HCT116 (cell line): ENCODE data around the gene OBSCN. TPM values are rescaled to one million over a fixed set of nuclear protein-coding genes. Genes with fewer than 3 reads are reported as not detected.

ENCODE experiments used
- ATAC-seq: fragments of 200-7000 bp; cut with Tn5 transposase; 2 replicates; pipeline ENCODE4 v1.9.1; 2020; ENCODE audit warnings: mild to moderate bottlenecking, moderate library complexity
- BruUV-seq: library from RNA; stranded (reverse); fragments of 400-500 nt; replicated peaks from 2 replicates; lab custom pipeline; 2021; lab: Mats Ljungman, UMichigan
- CTCF ChIA-PET: fragments of 300-600 bp; sonication (Branson Sonifier 250); formaldehyde crosslinking; loops from one replicate; lab custom pipeline; 2021; ENCODE audit warnings: antibody characterized with exemption; lab: Charles Lee
- POLR2A ChIA-PET: fragments of 300-600, 350-600 bp; sonication (Branson Sonifier 250); formaldehyde crosslinking; loops from one replicate; lab custom pipeline; 2021; ENCODE audit warnings: antibody characterized with exemption; lab: Charles Lee
- RAD21 ChIA-PET, 2 experiments: fragments of 300-600 bp; sonication (Branson Sonifier 250); formaldehyde crosslinking; loops; one replicate each; lab custom pipeline; 2023; ENCODE audit warnings: low total read pairs in 2 of 2; ENCODE audit not compliant: uncharacterized antibody in 2 of 2, unreplicated experiment in 2 of 2, low non-redundant PET in 1 of 2; lab: Charles Lee
- DNase-seq: peaks from one replicate; pipeline ENCODE4 v3.0.0-alpha.2; 2010; ENCODE audit warnings: low read depth, low spot score
- H2AFZ ChIP-seq: fragments of 200-600 bp; shearing (Covaris generic), sonication (generic); 2 replicates; pipeline ENCODE4 v1.6.1; 2017; ENCODE audit warnings: low read depth, mixed run types, mixed read lengths, antibody characterized with exemption, low read length; ENCODE audit not compliant: poor library complexity, severe bottlenecking
- H3K27ac ChIP-seq: 2 replicates; pipeline ENCODE4 v1.5.1; 2012; ENCODE audit warnings: low read depth, low read length
- H3K27me3 ChIP-seq: fragments of 200-600 bp; sonication (generic); 2 replicates; pipeline ENCODE4 v1.6.1; 2016; ENCODE audit warnings: mixed run types, low read length, mixed read lengths; ENCODE audit not compliant: insufficient read depth
- H3K36me3 ChIP-seq, 2 experiments: fragments of 200-500 bp in 1 of 2; fragments of 200-600 bp in 1 of 2; sonication (Bioruptor generic) in 1 of 2; sonication (generic) in 1 of 2; 2 replicates each; pipeline versions ENCODE4 v1.5.1 to v1.6.1; 2014 to 2016; ENCODE audit warnings: low read length in 2 of 2, inconsistent platforms in 1 of 2, mixed read lengths in 1 of 2, mixed run types in 1 of 2; ENCODE audit not compliant: insufficient read depth in 2 of 2, control insufficient read depth in 1 of 2
- H3K4me1 ChIP-seq, 2 experiments: fragments of 200-600 bp in 1 of 2; sonication (generic) in 1 of 2; 2 replicates each; pipeline versions ENCODE4 v1.5.1 to v1.6.1; 2012 to 2017; ENCODE audit warnings: low read length in 2 of 2, inconsistent platforms in 1 of 2, mild to moderate bottlenecking in 1 of 2, mixed read lengths in 1 of 2, mixed run types in 1 of 2, moderate library complexity in 1 of 2; ENCODE audit not compliant: insufficient read depth in 2 of 2, control insufficient read depth in 1 of 2
- H3K4me2 ChIP-seq: fragments of 200-600 bp; sonication (generic); 2 replicates; pipeline ENCODE4 v1.6.1; 2017; ENCODE audit warnings: mixed run types, low read length, mixed read lengths
- H3K4me3 ChIP-seq, 2 experiments: fragments of 200-600 bp in 1 of 2; sonication (generic) in 1 of 2; replicated peaks in 1 of 2; 2 replicates each; pipeline ENCODE4 v1.5.1; 2011 to 2016; ENCODE audit warnings: low read length in 2 of 2, control low read depth in 1 of 2, low read depth in 1 of 2, mild to moderate bottlenecking in 1 of 2, mixed read lengths in 1 of 2, mixed run types in 1 of 2
- H3K79me2 ChIP-seq: fragments of 200-600 bp; sonication (generic); 2 replicates; pipeline ENCODE4 v1.6.1; 2017; ENCODE audit warnings: mild to moderate bottlenecking, mixed run types, low read length, moderate library complexity, mixed read lengths; ENCODE audit not compliant: insufficient read depth
- H3K9ac ChIP-seq: fragments of 200-600 bp; sonication (generic); 2 replicates; pipeline ENCODE4 v1.6.1; 2016; ENCODE audit warnings: low read length, mixed read lengths
- H3K9me2 ChIP-seq: fragments of 200-600 bp; sonication (generic), shearing (Covaris generic); 2 replicates; pipeline ENCODE4 v1.6.1; 2017; ENCODE audit warnings: mixed run types, mild to moderate bottlenecking, moderate library complexity; ENCODE audit not compliant: insufficient read depth
- H3K9me3 ChIP-seq, 2 experiments: fragments of 200-500 bp in 1 of 2; fragments of 200-600 bp in 1 of 2; sonication (Bioruptor generic) in 1 of 2; sonication (generic) in 1 of 2; 2 replicates each; pipeline ENCODE4 v1.6.1; 2014 to 2017; ENCODE audit warnings: low read length in 2 of 2, mixed read lengths in 2 of 2, inconsistent platforms in 1 of 2, low read depth in 1 of 2, mild to moderate bottlenecking in 1 of 2, mixed run types in 1 of 2, moderate library complexity in 1 of 2; ENCODE audit not compliant: control insufficient read depth in 1 of 2, insufficient read depth in 1 of 2
- H4K20me1 ChIP-seq: fragments of 200-600 bp; sonication (generic), shearing (Covaris generic); 2 replicates; pipeline ENCODE4 v1.6.1; 2017; ENCODE audit warnings: mixed run types, mild to moderate bottlenecking, moderate library complexity; ENCODE audit not compliant: insufficient read depth
- CBX3 ChIP-seq: IDR thresholded peaks from 2 replicates; pipeline ENCODE4 v1.6.1; 2012; ENCODE audit warnings: low read depth
- CEBPB ChIP-seq: IDR thresholded peaks from 2 replicates; pipeline ENCODE4 v1.6.1; 2012; ENCODE audit warnings: low read depth
- EGR1 ChIP-seq: IDR thresholded peaks from 2 replicates; pipeline ENCODE4 v1.6.1; 2012; ENCODE audit warnings: low read depth
- ELF1 ChIP-seq: IDR thresholded peaks from 2 replicates; pipeline ENCODE4 v1.6.1; 2012; ENCODE audit warnings: low read depth, borderline replicate concordance
- EZH2 ChIP-seq: fragments of 200-600 bp; sonication (generic); IDR thresholded peaks from 2 replicates; pipeline ENCODE4 v1.6.1; 2017; ENCODE audit warnings: antibody characterized with exemption, mixed run types
- EZH2phosphoT487 ChIP-seq: fragments of 200-600 bp; IDR thresholded peaks from 2 replicates; pipeline ENCODE4 v1.6.1; 2018; ENCODE audit warnings: antibody characterized with exemption, borderline replicate concordance
- FOSL1 ChIP-seq: IDR thresholded peaks from 2 replicates; pipeline ENCODE4 v1.6.1; 2012; ENCODE audit warnings: low read depth
- MAX ChIP-seq: IDR thresholded peaks from 2 replicates; pipeline ENCODE4 v1.6.1; 2012
- POLR2AphosphoS5 ChIP-seq: IDR thresholded peaks from 2 replicates; pipeline ENCODE4 v1.6.1; 2011; ENCODE audit warnings: mild to moderate bottlenecking, low read depth, low read length, moderate library complexity
- RAD21 ChIP-seq: IDR thresholded peaks from 2 replicates; pipeline ENCODE4 v1.6.1; 2012; ENCODE audit warnings: low read depth, mild to moderate bottlenecking
- REST ChIP-seq: IDR thresholded peaks from 2 replicates; pipeline ENCODE4 v1.6.1; 2012; ENCODE audit warnings: low read depth
- SIN3A ChIP-seq: IDR thresholded peaks from 2 replicates; pipeline ENCODE4 v1.6.1; 2012; ENCODE audit warnings: low read depth
- SP1 ChIP-seq: IDR thresholded peaks from 2 replicates; pipeline ENCODE4 v1.6.1; 2012; ENCODE audit warnings: low read depth
- SRF ChIP-seq: IDR thresholded peaks from 2 replicates; pipeline ENCODE4 v1.6.1; 2012; ENCODE audit warnings: low read depth
- TCF7L2 ChIP-seq: IDR thresholded peaks from 2 replicates; pipeline ENCODE4 v1.7.0; 2011; ENCODE audit warnings: borderline replicate concordance, inconsistent platforms; ENCODE audit not compliant: insufficient read depth, insufficient read length; ENCODE audit errors: extremely low read depth
- YY1 ChIP-seq: IDR thresholded peaks from 2 replicates; pipeline ENCODE4 v1.6.1; 2011; ENCODE audit warnings: low read length, low read depth, moderate library complexity, mild to moderate bottlenecking; ENCODE audit not compliant: insufficient replicate concordance; ENCODE audit errors: extremely low read depth
- ZBTB33 ChIP-seq: IDR thresholded peaks from 2 replicates; pipeline ENCODE4 v1.6.1; 2011; ENCODE audit warnings: mild to moderate bottlenecking, low read length, moderate library complexity; ENCODE audit not compliant: insufficient replicate concordance; ENCODE audit errors: extremely low read depth
- ZFX ChIP-seq: fragments of 450-650 bp; IDR thresholded peaks from 2 replicates; pipeline ENCODE4 v1.6.1; 2017
- intact Hi-C: fragments of 100-400 bp; cut with micrococcal nuclease; formaldehyde crosslinking; loops from 2 replicates; pipeline ENCODE4 v1.10.0; 2022
- total RNA-seq: library from RNA; stranded (reverse); gene quantifications from one replicate; pipeline ENCODE4 v1.2.1, GENCODE V29; 2021; ENCODE audit not compliant: unreplicated experiment

Gene OBSCN
- total RNA-seq, 1 experiment from 2014 or later: 16.6 TPM

GRCh38 chr1:228190778-228191177 lies 17.1 kb upstream of the OBSCN start:
- Histone ChIP-seq H3K79me2 (no peaks in the 10 kb centered on the region), H3K9me2 (no peaks in the 10 kb centered on the region), H3K27me3 (no peaks in the 10 kb centered on the region), H3K9ac (no peak overlapping the region), H3K9me3 (no peaks in the 10 kb centered on the region), H2AFZ (no peak overlapping the region), H3K4me3 (no peak overlapping the region), H3K27ac (no peak overlapping the region), H4K20me1 (no peaks in the 10 kb centered on the region), H3K4me1 (no peaks in the 10 kb centered on the region), H3K36me3 (no peaks in the 10 kb centered on the region), H3K4me2 (no peak overlapping the region)
- RAD21 ChIA-PET: no interaction called here
- ATAC-seq: no peak
- no peak for DNase-seq
- CTCF ChIA-PET: no interaction called here
- intact Hi-C loops: no loop called here
- no TSS peak for BruUV-seq
- POLR2A ChIA-PET: no interaction called here
- TF ChIP-seq POLR2AphosphoS5 (no peak), YY1 (no peak), SP1 (no peak), MAX (no peak), SIN3A (no peak), ZBTB33 (no peak), SRF (no peak), EZH2 (no peak), RAD21 (no peak), TCF7L2 (no peak), EZH2phosphoT487 (no peak), EGR1 (no peak), ZFX (no peak), REST (no peak), FOSL1 (no peak), CBX3 (no peak), CEBPB (no peak), ELF1 (no peak)
